ENCODE measurements around the gene RIMBP2.
A peak's percentile ranks its signal among the peaks of the same experiment; 100 is the strongest.

The RIMBP2 gene

DNA sequence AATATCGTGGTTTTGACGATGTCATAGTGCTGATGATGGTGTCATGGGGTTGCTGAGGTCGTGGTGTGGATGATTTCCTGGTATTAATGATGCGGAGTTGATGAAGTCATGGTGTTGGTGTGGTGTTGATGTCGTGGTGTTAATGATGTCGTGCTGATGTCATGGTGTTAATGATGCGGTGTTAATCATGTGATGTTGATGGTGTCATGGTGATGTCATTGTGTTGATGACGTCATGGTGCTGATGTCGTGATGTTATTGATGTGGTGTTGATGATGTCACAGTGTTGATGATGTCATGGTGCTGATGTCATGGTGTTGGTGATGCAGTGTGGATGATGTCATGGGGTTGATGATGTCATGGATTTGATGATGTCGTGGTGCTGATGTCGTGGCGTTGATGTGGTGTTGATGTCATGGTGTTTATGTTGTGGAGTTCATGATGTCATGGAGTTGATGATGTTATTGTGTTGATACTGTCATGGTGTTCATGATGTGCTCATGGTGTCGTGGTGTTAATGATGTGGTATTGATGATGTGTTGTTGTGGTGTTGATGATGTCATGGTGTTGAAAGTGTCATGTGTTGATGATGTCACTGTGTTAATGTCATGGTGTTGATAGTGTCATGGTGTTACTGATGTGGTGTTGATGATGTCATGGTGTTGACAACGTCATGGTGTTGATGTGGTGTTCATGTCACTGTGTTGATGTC, 48.5 kb upstream of the RIMBP2 start (continued):
- TF ChIP-seq, protein P1, sequence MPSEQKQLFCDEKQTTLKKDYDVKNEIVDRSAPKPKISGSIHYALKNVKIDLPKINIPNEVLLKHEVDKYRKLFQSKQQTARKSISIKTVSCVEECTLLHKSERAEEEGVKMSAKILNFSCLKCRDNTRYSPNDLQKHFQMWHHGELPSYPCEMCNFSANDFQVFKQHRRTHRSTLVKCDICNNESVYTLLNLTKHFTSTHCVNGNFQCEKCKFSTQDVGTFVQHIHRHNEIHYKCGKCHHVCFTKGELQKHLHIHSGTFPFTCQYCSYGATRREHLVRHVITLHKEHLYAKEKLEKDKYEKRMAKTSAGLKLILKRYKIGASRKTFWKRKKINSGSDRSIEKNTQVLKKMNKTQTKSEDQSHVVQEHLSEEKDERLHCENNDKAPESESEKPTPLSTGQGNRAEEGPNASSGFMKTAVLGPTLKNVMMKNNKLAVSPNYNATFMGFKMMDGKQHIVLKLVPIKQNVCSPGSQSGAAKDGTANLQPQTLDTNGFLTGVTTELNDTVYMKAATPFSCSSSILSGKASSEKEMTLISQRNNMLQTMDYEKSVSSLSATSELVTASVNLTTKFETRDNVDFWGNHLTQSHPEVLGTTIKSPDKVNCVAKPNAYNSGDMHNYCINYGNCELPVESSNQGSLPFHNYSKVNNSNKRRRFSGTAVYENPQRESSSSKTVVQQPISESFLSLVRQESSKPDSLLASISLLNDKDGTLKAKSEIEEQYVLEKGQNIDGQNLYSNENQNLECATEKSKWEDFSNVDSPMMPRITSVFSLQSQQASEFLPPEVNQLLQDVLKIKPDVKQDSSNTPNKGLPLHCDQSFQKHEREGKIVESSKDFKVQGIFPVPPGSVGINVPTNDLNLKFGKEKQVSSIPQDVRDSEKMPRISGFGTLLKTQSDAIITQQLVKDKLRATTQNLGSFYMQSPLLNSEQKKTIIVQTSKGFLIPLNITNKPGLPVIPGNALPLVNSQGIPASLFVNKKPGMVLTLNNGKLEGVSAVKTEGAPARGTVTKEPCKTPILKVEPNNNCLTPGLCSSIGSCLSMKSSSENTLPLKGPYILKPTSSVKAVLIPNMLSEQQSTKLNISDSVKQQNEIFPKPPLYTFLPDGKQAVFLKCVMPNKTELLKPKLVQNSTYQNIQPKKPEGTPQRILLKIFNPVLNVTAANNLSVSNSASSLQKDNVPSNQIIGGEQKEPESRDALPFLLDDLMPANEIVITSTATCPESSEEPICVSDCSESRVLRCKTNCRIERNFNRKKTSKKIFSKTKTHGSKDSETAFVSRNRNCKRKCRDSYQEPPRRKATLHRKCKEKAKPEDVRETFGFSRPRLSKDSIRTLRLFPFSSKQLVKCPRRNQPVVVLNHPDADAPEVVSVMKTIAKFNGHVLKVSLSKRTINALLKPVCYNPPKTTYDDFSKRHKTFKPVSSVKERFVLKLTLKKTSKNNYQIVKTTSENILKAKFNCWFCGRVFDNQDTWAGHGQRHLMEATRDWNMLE (tag by site-specific recombination; conservative IDR thresholded peaks at IDR 0.05; ENCODE audit: low read depth), result no peak; the same call in 1 of the 2 replicates
- TF ChIP-seq, protein P2, sequence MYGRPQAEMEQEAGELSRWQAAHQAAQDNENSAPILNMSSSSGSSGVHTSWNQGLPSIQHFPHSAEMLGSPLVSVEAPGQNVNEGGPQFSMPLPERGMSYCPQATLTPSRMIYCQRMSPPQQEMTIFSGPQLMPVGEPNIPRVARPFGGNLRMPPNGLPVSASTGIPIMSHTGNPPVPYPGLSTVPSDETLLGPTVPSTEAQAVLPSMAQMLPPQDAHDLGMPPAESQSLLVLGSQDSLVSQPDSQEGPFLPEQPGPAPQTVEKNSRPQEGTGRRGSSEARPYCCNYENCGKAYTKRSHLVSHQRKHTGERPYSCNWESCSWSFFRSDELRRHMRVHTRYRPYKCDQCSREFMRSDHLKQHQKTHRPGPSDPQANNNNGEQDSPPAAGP (tag by site-specific recombination; IDR thresholded peaks at IDR 0.05), result peak; percentile 95
- TF ChIP-seq SALL2 (tag by site-specific recombination; IDR thresholded peaks at IDR 0.05; ENCODE audit: borderline replicate concordance) (peak; percentile 95), ZNF121 (tag by site-specific recombination; IDR thresholded peaks at IDR 0.05) (0 out of 2 replicates have a peak, but pooled peaks have one; percentile 8), ZNF133 (tag by site-specific recombination; IDR thresholded peaks at IDR 0.05) (peak; percentile 54; the same call in 1 of the 2 replicates), ZNF521 (tag by site-specific recombination; IDR thresholded peaks at IDR 0.05) (peak; percentile 86), ZFP41 (tag by site-specific recombination; IDR thresholded peaks at IDR 0.05; ENCODE audit: borderline replicate concordance) (no peak; the same call in 1 of the 2 replicates), ZNF473 (tag by site-specific recombination; IDR thresholded peaks at IDR 0.05) (peak; percentile 76), SP2 (tag by site-specific recombination; IDR thresholded peaks at IDR 0.05) (peak; percentile 39), ZNF19 (tag by site-specific recombination; IDR thresholded peaks at IDR 0.05; ENCODE audit: low read depth) (peak; percentile 92; the same call in 1 of the 2 replicates), ZNF146 (tag by site-specific recombination; IDR thresholded peaks at IDR 0.05) (peak; percentile 58; the same call in 1 of the 2 replicates), ZNF248 (tag by site-specific recombination; IDR thresholded peaks at IDR 0.05) (peak; percentile 83; the same call in 1 of the 2 replicates), KLF8 (tag by site-specific recombination; IDR thresholded peaks at IDR 0.05) (peak; percentile 75), ZNF670 (tag by site-specific recombination; IDR thresholded peaks at IDR 0.05; ENCODE audit: low read depth) (peak; percentile 97), ZNF184 (tag by site-specific recombination; IDR thresholded peaks at IDR 0.05) (no peak), ZNF76 (tag by site-specific recombination; IDR thresholded peaks at IDR 0.05; ENCODE audit: borderline replicate concordance, low read depth) (peak; percentile 82), KLF9 (tag by site-specific recombination; IDR thresholded peaks at IDR 0.05; ENCODE audit: low read depth) (0 out of 2 replicates have a peak, but pooled peaks have one; percentile 22), YY2 (tag by site-specific recombination; IDR thresholded peaks at IDR 0.05) (peak; percentile 87), ZNF394 (tag by site-specific recombination; IDR thresholded peaks at IDR 0.05; ENCODE audit: borderline replicate concordance) (peak; percentile 43; the same call in 1 of the 2 replicates)
- TF ChIP-seq, protein P3, sequence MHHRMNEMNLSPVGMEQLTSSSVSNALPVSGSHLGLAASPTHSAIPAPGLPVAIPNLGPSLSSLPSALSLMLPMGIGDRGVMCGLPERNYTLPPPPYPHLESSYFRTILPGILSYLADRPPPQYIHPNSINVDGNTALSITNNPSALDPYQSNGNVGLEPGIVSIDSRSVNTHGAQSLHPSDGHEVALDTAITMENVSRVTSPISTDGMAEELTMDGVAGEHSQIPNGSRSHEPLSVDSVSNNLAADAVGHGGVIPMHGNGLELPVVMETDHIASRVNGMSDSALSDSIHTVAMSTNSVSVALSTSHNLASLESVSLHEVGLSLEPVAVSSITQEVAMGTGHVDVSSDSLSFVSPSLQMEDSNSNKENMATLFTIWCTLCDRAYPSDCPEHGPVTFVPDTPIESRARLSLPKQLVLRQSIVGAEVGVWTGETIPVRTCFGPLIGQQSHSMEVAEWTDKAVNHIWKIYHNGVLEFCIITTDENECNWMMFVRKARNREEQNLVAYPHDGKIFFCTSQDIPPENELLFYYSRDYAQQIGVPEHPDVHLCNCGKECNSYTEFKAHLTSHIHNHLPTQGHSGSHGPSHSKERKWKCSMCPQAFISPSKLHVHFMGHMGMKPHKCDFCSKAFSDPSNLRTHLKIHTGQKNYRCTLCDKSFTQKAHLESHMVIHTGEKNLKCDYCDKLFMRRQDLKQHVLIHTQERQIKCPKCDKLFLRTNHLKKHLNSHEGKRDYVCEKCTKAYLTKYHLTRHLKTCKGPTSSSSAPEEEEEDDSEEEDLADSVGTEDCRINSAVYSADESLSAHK (tag by site-specific recombination; IDR thresholded peaks at IDR 0.05), result no peak; the same call in 1 of the 2 replicates
- TF ChIP-seq, protein P4, sequence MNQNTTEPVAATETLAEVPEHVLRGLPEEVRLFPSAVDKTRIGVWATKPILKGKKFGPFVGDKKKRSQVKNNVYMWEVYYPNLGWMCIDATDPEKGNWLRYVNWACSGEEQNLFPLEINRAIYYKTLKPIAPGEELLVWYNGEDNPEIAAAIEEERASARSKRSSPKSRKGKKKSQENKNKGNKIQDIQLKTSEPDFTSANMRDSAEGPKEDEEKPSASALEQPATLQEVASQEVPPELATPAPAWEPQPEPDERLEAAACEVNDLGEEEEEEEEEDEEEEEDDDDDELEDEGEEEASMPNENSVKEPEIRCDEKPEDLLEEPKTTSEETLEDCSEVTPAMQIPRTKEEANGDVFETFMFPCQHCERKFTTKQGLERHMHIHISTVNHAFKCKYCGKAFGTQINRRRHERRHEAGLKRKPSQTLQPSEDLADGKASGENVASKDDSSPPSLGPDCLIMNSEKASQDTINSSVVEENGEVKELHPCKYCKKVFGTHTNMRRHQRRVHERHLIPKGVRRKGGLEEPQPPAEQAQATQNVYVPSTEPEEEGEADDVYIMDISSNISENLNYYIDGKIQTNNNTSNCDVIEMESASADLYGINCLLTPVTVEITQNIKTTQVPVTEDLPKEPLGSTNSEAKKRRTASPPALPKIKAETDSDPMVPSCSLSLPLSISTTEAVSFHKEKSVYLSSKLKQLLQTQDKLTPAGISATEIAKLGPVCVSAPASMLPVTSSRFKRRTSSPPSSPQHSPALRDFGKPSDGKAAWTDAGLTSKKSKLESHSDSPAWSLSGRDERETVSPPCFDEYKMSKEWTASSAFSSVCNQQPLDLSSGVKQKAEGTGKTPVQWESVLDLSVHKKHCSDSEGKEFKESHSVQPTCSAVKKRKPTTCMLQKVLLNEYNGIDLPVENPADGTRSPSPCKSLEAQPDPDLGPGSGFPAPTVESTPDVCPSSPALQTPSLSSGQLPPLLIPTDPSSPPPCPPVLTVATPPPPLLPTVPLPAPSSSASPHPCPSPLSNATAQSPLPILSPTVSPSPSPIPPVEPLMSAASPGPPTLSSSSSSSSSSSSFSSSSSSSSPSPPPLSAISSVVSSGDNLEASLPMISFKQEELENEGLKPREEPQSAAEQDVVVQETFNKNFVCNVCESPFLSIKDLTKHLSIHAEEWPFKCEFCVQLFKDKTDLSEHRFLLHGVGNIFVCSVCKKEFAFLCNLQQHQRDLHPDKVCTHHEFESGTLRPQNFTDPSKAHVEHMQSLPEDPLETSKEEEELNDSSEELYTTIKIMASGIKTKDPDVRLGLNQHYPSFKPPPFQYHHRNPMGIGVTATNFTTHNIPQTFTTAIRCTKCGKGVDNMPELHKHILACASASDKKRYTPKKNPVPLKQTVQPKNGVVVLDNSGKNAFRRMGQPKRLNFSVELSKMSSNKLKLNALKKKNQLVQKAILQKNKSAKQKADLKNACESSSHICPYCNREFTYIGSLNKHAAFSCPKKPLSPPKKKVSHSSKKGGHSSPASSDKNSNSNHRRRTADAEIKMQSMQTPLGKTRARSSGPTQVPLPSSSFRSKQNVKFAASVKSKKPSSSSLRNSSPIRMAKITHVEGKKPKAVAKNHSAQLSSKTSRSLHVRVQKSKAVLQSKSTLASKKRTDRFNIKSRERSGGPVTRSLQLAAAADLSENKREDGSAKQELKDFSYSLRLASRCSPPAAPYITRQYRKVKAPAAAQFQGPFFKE (tag by site-specific recombination; IDR thresholded peaks at IDR 0.05; ENCODE audit: borderline replicate concordance), result peak; percentile 96; the same call in 1 of the 2 replicates
- TF ChIP-seq, protein P5, sequence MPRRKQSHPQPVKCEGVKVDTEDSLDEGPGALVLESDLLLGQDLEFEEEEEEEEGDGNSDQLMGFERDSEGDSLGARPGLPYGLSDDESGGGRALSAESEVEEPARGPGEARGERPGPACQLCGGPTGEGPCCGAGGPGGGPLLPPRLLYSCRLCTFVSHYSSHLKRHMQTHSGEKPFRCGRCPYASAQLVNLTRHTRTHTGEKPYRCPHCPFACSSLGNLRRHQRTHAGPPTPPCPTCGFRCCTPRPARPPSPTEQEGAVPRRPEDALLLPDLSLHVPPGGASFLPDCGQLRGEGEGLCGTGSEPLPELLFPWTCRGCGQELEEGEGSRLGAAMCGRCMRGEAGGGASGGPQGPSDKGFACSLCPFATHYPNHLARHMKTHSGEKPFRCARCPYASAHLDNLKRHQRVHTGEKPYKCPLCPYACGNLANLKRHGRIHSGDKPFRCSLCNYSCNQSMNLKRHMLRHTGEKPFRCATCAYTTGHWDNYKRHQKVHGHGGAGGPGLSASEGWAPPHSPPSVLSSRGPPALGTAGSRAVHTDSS (tag by site-specific recombination; IDR thresholded peaks at IDR 0.05), result no peak

Measured in HEK293 (cell line).